BJ (cell line): Measurements from ENCODE around the gene PTPDC1. TPM values are rescaled to one million over a fixed set of nuclear protein-coding genes. Genes with fewer than 3 reads are reported as not detected.

Source experiments
- CTCF ChIA-PET: fragments of 350-600 bp; formaldehyde crosslinking; extraction: SDS; loops from one replicate; lab custom pipeline; 2021; ENCODE audit warnings: antibody characterized with exemption, inconsistent platforms; lab: Yijun Ruan, JAX
- POLR2A ChIA-PET: fragments of 300-600 bp; sonication (Branson Sonifier 250); formaldehyde crosslinking; extraction: SDS; loops from one replicate; lab custom pipeline; 2021; ENCODE audit warnings: antibody characterized with exemption; lab: Charles Lee
- DNase-seq: peaks from one replicate; pipeline ENCODE4 v3.0.0-alpha.2; 2011; ENCODE audit warnings: low read depth
- H3K27me3 ChIP-seq: 2 replicates; pipeline ENCODE4 v1.6.0; 2011; ENCODE audit warnings: low read length; ENCODE audit not compliant: control insufficient read depth, insufficient read depth
- H3K36me3 ChIP-seq: 2 replicates; pipeline ENCODE4 v1.5.1; 2011; ENCODE audit warnings: low read length; ENCODE audit not compliant: control insufficient read depth, insufficient read depth
- H3K4me3 ChIP-seq: 2 replicates; pipeline ENCODE4 v1.5.1; 2011; ENCODE audit warnings: low read depth, mild to moderate bottlenecking, control low read depth, low read length
- polyA plus RNA-seq: library from polyadenylated mRNA; depleted of rRNA; stranded (reverse); fragments of >200 nt; gene quantifications from 2 replicates; pipeline ENCODE4 v1.2.3, GENCODE V29; 2011
- TF ChIP-seq, protein P1 (sequence below): IDR thresholded peaks from 2 replicates; pipeline ENCODE4 v1.5.1; 2011; ENCODE audit warnings: low read depth, mild to moderate bottlenecking, control low read depth, inconsistent platforms, low read length, moderate library complexity; ENCODE audit not compliant: insufficient read depth

The PTPDC1 gene
- polyA plus RNA-seq, 1 experiment = 4.8 TPM

DNA sequence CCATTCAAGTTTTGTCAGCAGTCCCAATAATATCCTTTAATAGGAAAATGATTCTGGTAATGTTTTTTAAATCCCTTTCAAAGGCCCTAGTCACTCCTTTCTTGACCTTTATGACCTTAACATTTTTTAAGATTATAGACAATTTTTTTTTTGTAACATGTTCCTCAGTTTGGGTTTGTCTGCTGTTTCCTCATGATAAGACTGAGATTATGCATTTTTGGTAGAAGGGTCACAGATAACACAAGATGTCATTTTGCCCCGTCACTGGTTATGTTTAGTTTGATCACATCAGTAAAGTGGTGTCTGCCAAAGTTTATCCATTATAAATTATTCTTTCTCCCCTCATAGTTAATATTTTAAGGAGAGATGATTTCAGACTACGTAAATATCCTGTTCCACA is 16.0 kb upstream of the PTPDC1 start:
- Histone ChIP-seq H3K36me3 (no peaks in the 10 kb centered on the region), H3K4me3 (no peak overlapping the region), H3K27me3 (no peaks in the 10 kb centered on the region)
- ChIA-PET CTCF (interaction anchor here (14.8 kb wide), 1 partner anchor 143 kb away, joined by 246 read pairs; no protein-coding TSS in a partner anchor), POLR2A (no interaction called here)
- TF ChIP-seq, protein P1, sequence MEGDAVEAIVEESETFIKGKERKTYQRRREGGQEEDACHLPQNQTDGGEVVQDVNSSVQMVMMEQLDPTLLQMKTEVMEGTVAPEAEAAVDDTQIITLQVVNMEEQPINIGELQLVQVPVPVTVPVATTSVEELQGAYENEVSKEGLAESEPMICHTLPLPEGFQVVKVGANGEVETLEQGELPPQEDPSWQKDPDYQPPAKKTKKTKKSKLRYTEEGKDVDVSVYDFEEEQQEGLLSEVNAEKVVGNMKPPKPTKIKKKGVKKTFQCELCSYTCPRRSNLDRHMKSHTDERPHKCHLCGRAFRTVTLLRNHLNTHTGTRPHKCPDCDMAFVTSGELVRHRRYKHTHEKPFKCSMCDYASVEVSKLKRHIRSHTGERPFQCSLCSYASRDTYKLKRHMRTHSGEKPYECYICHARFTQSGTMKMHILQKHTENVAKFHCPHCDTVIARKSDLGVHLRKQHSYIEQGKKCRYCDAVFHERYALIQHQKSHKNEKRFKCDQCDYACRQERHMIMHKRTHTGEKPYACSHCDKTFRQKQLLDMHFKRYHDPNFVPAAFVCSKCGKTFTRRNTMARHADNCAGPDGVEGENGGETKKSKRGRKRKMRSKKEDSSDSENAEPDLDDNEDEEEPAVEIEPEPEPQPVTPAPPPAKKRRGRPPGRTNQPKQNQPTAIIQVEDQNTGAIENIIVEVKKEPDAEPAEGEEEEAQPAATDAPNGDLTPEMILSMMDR = no peak
- no peak for DNase-seq

DNA sequence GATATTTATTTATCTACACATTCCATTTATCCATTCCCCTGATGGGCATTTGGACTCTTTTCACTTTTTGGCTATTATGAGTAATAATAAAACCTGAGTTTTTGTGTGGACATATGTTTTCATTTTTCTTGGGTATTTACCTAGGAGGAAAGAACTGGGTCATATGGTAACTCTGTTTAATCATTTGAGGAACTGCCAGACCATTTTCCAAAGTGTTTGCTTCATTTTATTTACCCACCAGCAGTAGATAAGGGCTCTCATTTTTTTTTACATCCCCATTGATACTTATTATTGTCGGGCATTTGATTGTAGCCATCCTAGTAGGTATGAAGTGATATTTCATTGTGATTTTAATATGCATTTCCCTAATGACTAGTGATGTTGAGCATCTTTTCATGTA is 7.7 kb upstream of the PTPDC1 start:
- Histone ChIP-seq H3K4me3 (no peak overlapping the region), H3K27me3 (no peaks in the 10 kb centered on the region), H3K36me3 (no peaks in the 10 kb centered on the region)
- CTCF ChIA-PET = interaction anchor here (1.3 to 2.1 kb wide), 2 partner anchors 10 to 135 kb away, joined by 4 to 7 read pairs; no protein-coding TSS in a partner anchor
- TF ChIP-seq, protein P1 = no peak
- POLR2A ChIA-PET = no interaction called here
- DNase-seq = no peak

DNA sequence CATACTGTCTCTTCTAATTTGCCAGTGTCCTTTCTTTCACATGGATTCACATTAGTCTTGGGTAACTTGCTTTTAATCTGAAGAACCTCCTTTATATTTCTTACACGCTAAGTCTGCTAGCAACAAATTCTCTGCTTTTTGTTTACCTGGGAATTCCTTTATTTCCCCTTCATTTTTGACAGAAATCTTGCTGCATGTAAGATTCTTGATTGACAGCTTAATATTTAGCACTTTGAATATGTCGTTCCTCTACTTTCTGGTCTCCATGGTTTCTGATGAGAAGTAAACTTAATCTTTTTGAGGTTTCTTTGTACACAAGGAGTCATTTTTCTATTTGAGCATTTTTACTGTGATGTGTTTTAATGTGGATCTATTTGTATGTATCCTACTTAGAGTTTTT is 6.2 kb upstream of the PTPDC1 start:
- ChIA-PET CTCF (interaction anchor here (0.6 to 2.1 kb wide), 2 partner anchors 12 to 13 kb away, joined by 4 to 7 read pairs; no protein-coding TSS in a partner anchor), POLR2A (no interaction called here)
- no peaks in the 10 kb centered on the region for H3K36me3 ChIP-seq
- no peak overlapping the region for H3K4me3 ChIP-seq
- no peaks in the 10 kb centered on the region for H3K27me3 ChIP-seq
- TF ChIP-seq, protein P1 = no peak
- no peak for DNase-seq

DNA sequence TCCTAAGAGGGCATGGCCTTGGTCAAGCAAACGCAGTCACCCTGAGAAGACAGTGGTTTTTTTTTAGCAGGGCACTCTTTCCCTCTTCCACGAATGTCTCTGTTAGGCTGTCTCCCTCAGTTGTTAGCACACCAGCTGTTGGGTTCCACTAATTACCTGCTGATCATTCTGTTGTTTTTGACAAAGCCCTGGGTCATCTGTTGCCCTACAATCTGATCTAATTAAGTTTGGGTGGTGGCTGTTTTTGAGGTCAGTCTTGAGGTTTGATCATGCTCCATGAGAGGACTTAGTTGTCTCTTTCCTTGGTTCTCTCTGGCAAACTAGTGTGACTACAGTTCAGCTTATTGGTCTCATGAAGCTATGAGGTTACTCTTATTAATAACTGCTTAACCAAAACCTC is 5.0 kb upstream of the PTPDC1 start:
- ChIA-PET POLR2A (no interaction called here), CTCF (interaction anchor here (1.2 kb wide), 1 partner anchor 14 kb away, joined by 3 read pairs; no protein-coding TSS in a partner anchor)
- H3K4me3 ChIP-seq = no peak overlapping the region
- DNase-seq = no peak
- TF ChIP-seq, protein P1 = no peak
- no peaks in the 10 kb centered on the region for H3K27me3 ChIP-seq
- H3K36me3 ChIP-seq = no peaks in the 10 kb centered on the region

DNA sequence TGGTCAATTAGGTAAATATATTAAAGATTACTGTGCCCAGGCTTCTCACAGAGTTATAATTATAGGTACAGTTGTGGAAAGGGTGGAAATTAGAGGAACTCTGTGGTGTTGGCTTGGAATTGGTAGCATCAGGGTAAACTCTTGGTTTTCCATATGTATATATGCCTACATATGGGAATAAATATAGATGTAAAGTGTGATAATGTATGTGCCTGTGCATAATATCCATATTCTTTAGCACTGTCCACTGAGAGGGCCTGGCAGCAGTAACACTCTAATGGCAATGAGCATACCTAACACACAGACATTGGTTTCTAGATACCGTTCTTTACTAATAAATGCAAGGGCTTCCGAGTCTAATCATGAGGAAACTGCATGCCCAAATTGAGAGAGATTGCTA is 4.0 kb upstream of the PTPDC1 start:
- DNase-seq = no peak
- TF ChIP-seq, protein P1 = no peak
- CTCF ChIA-PET = no interaction called here
- H3K27me3 ChIP-seq = no peaks in the 10 kb centered on the region
- H3K4me3 ChIP-seq = no peak overlapping the region
- H3K36me3 ChIP-seq = no peaks in the 10 kb centered on the region
- POLR2A ChIA-PET = no interaction called here
